NCI-H128 (cell line): Measurements from ENCODE around the gene KRTAP5-3.

Source experiments
- DNase-seq: peaks from one replicate; lab custom pipeline; 2025; ENCODE audit not compliant: unreplicated experiment; lab: John Stamatoyannopoulos, UW

The KRTAP5-3 gene

DNA sequence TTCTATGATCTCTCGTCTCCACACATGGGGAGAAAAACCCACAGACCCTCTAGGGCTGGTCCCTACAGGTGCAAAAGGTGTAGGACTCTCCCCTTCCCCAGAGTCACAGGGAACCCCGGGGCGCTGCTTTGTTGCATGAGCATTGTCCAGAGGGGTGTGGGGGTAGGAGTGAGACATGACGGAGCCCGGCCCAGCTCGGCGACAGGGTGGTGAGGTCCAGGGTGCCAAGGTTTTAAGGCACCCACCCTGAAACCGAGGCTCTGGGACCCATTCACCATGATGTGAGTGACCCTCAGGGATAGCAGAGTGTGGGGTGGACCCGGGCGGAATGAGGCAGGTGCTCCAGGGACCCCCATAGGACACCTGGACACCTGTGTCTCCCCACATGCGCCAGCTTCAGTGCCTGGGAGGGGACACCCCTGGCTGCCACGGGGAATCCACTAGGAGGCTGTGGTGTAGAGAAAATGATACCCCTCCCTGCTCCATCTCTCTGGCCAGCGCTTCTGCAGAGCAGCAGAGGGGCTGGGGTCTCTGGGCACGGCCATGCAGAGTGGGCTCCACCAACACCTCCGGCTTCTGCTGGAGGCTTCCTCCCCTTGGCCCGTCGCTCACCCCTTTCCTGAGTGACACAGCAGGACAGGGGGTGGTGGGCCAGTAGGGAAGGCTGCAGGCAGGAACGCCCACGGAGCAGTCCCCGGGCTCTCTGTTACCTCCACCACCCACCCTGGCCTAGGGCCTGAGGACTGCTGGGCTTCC is 36.5 kb upstream of the KRTAP5-3 start:
- no peak for DNase-seq

- no peak for DNase-seq
These were observed 35.0 kb upstream of the KRTAP5-3 start for GRCh38 chr11:1643146-1643690.

DNA sequence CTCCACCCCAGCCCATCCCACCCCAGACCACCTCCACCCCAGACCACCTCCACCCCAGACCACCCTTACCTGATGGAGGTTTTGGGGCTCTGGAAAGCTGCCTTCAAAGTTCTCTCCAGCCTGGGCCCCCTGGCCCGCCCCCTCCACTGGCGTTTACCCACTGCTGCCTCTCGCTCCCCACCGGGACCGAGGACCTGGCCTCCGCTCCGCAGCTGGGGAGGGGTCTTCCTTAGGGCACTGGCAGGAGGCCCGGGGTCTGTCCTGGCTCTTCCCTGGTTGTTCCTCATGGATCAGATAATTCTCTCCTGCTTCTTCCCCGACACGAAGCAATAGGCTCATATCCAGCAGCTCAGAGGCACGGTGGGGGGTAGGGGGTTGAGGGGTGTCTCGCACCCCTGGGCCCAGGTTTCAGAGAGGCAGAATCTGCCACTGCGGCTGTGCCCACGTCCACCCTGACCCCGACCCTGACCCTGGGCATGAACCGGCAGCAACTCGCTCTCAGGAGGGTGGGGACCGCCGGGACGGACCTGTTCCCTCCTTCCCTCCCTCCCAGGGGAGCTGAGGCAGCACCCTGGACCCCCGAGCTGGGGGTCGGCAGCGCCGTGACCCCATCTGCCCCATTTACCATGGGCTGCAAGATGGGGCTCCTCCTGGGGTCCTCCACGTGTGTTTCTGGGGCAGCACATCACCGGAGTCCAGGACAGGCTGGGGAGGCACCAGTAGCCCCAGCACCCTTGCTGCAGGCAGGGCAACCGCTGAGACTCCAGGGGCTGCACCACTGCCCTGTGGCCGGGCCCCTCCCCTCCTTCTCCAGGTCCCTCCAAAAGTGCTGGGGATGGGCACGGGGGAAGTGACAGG is 34.3 kb upstream of the KRTAP5-3 start:
- DNase-seq: no peak

- no peak for DNase-seq
These were observed 32.8 kb upstream of the KRTAP5-3 start for GRCh38 chr11:1641096-1641495.

DNA sequence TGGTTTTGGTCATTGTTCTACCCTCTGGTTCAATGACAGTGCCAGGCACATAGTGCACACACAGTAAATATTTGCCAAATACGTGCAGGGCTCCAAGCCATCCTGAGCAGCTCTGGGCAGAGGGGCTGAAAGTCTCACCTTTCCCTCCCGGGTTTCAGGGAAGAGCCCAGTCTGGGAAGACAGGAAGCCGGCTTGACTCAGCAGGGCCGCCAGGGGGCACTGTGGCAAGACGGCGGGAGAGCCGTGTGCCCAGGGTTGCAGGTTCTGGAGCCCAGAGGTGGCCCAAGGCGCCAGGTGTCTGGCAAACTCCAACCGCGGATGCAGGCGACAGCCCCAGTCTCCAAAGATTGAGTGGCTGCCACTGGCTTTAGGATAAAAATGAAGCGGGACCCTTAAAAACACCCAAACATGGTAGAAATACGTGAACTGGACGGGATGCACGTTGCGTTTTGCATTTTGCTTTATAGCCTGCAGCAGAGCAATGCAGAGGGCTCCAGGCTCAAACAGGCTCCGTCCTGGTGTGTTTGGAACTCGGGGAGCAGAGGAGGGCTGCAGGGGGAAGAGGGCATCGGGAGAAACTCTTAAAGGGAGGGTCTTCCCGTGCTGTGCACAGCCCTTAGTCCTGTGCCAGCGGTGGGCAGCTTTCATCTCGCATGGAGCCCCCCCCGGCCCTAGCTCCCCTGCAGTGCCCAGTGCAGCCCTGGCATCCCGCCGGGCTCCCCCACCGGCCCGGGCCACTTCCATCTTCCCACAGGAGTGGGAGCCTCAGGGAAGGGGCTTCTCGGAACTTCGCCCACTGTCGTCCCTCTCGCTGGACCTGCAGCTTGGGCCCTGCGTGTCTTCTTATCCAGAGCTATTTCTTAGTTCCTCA is 32.0 kb upstream of the KRTAP5-3 start:
- DNase-seq: no peak

- no peak for DNase-seq
These were observed 31.4 kb upstream of the KRTAP5-3 start for GRCh38 chr11:1639666-1640065.

DNA sequence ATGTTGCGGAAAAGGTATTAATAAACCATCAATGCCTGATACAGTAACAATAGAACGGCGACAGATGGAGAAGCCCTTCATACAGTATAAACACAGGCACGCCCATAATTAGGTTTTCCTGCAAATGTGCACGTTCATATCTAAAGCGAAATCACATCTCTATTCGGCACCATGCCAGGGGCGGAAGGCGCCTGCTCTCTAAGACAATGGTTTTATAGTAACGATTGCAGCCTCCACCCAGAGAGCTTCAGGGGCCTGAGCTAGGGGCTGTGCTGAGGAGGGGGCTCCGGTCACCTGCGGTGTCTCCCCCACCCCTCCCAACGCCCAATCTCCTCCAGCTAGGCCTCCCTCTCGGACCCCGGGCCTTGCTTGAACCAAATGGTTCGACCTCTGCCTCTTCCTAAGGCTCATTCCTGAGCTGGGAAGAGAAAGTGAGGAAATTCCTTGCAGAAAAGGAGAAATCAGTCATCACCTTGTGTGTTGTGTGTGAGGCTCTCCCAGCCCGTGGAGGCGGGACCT is 30.9 kb upstream of the KRTAP5-3 start:
- DNase-seq: peak; percentile 97

DNA sequence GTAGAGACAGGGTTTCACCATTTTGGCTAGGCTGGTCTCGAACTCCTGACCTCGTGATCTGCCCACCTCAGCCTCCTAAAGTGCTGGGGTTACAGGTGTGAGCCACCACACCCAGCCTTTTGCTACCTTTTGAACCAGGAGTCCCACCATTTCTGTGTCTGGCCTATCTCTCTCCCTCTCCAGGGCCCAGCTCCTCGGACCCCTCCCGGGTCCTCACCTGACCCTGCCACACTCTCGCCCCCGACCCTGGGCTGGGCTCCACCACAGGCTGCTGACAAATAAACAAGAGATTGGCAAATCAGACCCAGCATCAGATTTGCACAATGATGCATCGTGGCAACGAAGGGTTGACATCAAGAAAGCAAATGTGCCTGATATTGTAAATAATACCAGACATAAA is 30.1 kb upstream of the KRTAP5-3 start:
- DNase-seq: no peak

- DNase-seq: no peak
These were observed 29.4 kb upstream of the KRTAP5-3 start for GRCh38 chr11:1637628-1638027.

- DNase-seq: no peak
These were observed 28.2 kb upstream of the KRTAP5-3 start for GRCh38 chr11:1636291-1636950.

DNA sequence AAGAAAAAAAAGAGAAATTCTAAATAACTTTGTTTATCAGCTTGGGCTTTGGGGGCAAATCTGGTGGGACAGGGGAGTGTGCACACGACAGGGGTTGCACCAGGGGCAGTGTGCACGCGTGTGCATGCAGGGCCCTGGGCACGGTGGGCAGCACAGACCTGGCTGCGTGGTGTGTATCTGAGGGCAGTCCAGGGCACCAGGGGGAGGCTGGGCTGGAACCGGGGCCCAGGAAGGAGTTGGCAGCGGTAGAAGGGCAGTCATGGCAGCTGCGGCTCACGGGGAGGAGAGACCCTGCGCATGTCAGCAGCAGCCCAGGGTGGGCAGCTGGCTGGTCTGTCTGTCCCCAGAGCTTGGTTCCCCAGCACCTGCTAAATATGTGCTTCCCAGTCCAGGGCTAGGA is 25.6 kb upstream of the KRTAP5-3 start:
- no peak for DNase-seq

DNA sequence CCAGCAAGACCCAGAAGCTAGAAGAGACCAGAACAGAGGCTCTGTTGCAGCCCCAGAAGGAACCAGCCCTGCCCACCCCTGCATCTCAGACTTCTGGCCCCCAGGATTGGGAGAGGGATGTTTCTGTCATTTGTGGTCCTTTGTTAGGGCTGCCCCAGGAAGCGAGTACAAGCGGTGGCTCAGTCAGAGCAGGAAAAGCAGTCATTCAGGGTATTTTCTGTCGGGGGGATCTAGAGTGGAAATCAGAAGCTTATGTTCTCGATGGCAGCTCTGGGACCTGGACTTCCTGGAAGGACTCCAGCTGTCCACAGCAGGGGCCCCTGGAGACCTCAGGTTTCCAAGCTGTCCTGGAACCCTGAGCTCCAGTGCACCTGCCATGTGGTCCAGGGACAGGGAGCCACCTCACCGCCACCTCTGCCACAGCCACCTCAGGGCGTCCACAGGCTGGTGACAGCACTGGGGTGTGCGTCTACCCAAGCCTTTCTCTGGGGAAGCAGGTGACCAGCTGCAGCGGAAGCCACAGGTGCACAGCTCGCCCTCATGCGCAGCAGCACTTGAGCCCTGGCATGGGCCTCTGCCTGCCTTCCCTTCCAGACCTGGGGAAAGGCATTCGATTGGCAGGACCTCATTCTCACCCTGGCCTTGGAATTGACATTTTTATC is 23.9 kb upstream of the KRTAP5-3 start:
- no peak for DNase-seq

DNA sequence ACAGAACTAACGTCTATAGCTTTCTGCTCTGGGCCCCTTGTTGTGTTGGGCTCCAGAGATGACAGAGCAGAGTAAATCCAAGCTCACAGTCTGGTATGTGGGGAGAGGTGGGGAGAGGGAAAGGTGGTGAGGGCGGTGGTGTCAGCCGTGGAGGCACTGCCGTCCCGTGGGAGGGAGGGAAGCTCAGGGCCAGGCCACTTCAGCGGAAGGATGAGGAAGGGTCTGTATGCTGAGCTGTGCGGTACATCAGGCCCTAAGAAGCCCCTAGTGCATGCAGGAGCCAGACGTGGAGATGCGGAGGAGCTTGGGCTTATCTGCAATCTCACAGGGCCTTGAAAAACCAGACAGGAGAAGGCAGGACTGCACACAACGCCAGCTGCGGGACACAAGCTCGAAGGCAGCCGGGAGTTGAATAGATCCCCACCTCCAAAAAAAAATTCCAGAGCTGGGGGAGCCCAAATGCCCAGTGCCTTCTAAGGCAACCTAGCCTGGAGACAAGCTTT is 22.9 kb upstream of the KRTAP5-3 start:
- no peak for DNase-seq

GRCh38 chr11:1630271-1630670 is 22.0 kb upstream of the KRTAP5-3 start:
- DNase-seq: no peak

DNA sequence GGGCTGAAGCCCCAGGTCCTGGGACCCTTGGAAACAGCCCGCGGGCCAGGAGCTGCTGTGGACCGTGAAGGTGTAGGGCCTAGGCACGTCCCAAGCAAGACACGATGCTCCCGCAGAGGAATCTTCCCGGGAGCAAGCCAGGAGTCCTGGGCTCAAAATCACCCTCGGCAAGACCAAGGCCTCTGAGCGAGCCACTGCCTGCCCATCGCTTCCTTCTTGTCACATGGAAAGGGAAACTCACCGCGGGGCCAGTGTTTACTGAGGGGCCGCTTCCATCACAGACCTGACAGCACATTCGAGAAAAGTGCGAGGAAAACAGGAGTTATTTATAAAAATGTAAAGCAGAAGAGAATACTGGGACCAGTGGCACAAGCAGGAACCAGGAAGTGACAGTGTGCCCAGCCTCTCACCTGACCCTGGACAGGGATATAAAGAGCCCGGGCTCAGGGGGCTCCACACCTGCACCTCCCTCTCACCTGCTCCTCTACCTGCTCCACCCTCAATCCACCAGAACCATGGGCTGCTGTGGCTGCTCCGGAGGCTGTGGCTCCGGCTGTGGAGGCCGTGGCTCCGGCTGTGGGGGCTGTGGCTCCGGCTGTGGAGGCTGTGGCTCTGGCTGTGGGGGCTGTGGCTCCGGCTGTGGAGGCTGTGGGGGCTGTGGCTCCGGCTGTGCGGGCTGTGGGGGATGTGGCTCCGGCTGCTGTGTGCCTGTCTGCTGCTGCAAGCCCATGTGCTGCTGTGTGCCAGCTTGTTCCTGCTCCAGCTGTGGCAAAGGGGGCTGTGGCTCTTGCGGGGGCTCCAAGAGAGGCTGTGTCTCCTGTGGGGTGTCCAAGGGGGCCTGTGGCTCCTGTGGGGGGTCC is 21.3 kb upstream of the KRTAP5-3 start, which contains the start of gene KRTAP5-5:
TSS of gene KRTAP5-5 (plus strand) at position 450 of the 860 bp plus-strand sequence. CDS start at position 516, 66 bp downstream.
- DNase-seq: no peak

- no peak for DNase-seq
These were observed 20.5 kb upstream of the KRTAP5-3 start for GRCh38 chr11:1628506-1629325.

DNA sequence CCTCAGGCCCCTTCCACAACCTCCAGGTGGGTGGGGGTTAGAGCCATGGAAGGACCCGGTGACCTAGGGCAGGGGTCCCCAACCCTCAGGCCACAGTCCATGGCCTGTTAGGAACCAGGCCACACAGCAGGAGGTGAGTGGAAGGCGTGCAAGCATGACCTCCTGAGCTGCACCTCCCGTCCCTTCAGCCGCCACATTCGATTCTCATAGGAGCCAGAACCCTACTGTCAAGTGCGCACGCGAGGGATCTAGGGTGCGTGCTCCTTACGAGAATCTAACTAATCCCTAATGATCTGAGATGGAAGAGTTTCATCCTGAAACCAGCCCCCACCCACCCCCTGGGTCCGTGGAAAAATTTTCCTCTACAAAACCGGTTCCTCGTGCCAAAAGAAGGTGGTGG is 17.3 kb upstream of the KRTAP5-3 start:
- no peak for DNase-seq

DNA sequence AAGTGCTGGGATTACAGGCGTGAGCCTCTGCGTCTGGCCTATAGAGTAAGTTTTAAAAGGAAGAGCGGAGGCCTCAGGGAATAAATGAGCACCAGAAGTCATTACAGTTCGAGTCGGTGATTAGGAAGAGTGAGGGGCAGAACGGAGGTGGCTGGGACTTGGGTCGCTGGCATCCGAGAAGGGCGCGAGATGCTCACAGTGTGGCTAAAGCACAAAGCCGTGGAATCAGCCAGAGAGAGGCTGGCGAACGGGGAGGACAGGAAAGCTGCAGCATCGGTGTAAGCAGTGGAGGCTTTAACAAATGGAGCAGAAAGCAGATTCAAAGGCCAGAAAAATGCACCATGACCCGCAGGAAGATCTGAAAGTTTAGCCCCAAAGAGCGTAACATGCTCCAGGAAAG is 16.4 kb upstream of the KRTAP5-3 start:
- DNase-seq: no peak
